Transverse colon (tissue), 4 donors: ENCODE data around the gene PAX1. TPM values are rescaled to one million over a fixed set of nuclear protein-coding genes. Genes with fewer than 3 reads are reported as not detected.

Source experiments
- DNase-seq: peaks from one replicate; pipeline ENCODE4 v3.0.0-alpha.2; 2019
- H3K27ac ChIP-seq, 4 donors: fragments of 200-600 bp; sonication (generic); 2 replicates each; pipeline ENCODE4 v1.5.1; 2016 to 2018; ENCODE audit warnings: inconsistent platforms in 4 of 4
- H3K27me3 ChIP-seq: fragments of 200-600 bp; sonication (generic); 2 replicates; pipeline ENCODE4 v1.5.1; 2017; ENCODE audit warnings: inconsistent platforms
- H3K36me3 ChIP-seq, 4 donors: fragments of 200-600 bp; sonication (generic); 2 replicates each; pipeline ENCODE4 v1.5.1; 2017 to 2019; ENCODE audit warnings: inconsistent platforms in 4 of 4
- H3K4me1 ChIP-seq, 4 donors: fragments of 200-600 bp; sonication (generic); 2 replicates each; pipeline ENCODE4 v1.5.1; 2017 to 2020; ENCODE audit warnings: inconsistent platforms in 4 of 4
- H3K4me3 ChIP-seq, 4 donors: fragments of 200-600 bp; sonication (generic); 1 replicate in 1 of 4; 2 replicates in 3 of 4; pipeline versions ENCODE4 v1.5.1 to v1.6.1; 2017 to 2019; ENCODE audit warnings: inconsistent platforms in 4 of 4
- H3K9me3 ChIP-seq, 2 donors: fragments of 200-600 bp; sonication (generic); 2 replicates each; pipeline ENCODE4 v1.5.1; 2017 to 2019; ENCODE audit warnings: inconsistent platforms in 2 of 2
- CTCF ChIP-seq, 5 experiments: fragments of 200-600 bp in 3 of 5; fragments of 450-650 bp in 2 of 5; sonication (generic) in 3 of 5; IDR thresholded peaks; 1 replicate in 2 of 5; 2 replicates in 3 of 5; pipeline ENCODE4 v1.5.1; 2016 to 2017; ENCODE audit warnings: antibody characterized with exemption in 5 of 5, inconsistent platforms in 3 of 5, mild to moderate bottlenecking in 2 of 5, moderate library complexity in 1 of 5
- EP300 ChIP-seq: sonication (generic); formaldehyde crosslinking; IDR thresholded peaks from one replicate; pipeline ENCODE4 v1.6.1; 2017; ENCODE audit warnings: antibody characterized with exemption, low read depth
- POLR2A ChIP-seq: fragments of 450-650 bp; IDR thresholded peaks from one replicate; pipeline ENCODE4 v1.6.1; 2016; ENCODE audit warnings: antibody characterized with exemption, mild to moderate bottlenecking, moderate library complexity
- POLR2AphosphoS5 ChIP-seq, 3 donors: sonication (generic); formaldehyde crosslinking; IDR thresholded peaks; one replicate each; pipeline ENCODE4 v1.6.1; 2016; ENCODE audit warnings: antibody characterized with exemption in 3 of 3
- WGBS, 2 donors: methylation state at CpG; one replicate each; pipeline ENCODE4 v1.1.5; 2018; ENCODE audit warnings: low coverage in 1 of 2; 5-methylcytosine and 5-hydroxymethylcytosine counted together
- in situ Hi-C, 4 donors: fragments of 200-750 bp; cut with MboI; loops; one replicate each; pipeline versions ENCODE4 v1.15.0 to v1.15.1; 2017; ENCODE audit warnings: low sequenced_read_pairs in 3 of 4, low pct_ligation_motif_present in 1 of 4, low pct_unique_long_range_greater_than_20kb in 1 of 4
- intact Hi-C: fragments of 100-400 bp; cut with DNase I; formaldehyde crosslinking; loops from one replicate; pipeline ENCODE4 v1.15.1; 2023; ENCODE audit warnings: low total_unique reads
- total RNA-seq, 4 donors: library from RNA; depleted of rRNA; stranded (reverse); fragments of >200 nt; gene quantifications; one replicate each; pipeline ENCODE4 v1.1.0, GENCODE V29; 2016

The PAX1 gene
- total RNA-seq, 4 donors from 2014 or later = not detected

GRCh38 chr20:21665687-21666446, 39.6 kb upstream of the PAX1 start:
- Histone ChIP-seq H3K4me1 (no peaks in the 10 kb centered on the region), H3K36me3 (no peaks in the 10 kb centered on the region), H3K27ac (no peak overlapping the region), H3K9me3 (no peaks in the 10 kb centered on the region), H3K4me3 (no peak overlapping the region), H3K27me3 (no peaks in the 10 kb centered on the region)
- no peak for TF ChIP-seq EP300
- no peak for TF ChIP-seq CTCF (IDR thresholded peaks at IDR 0.05)
- in situ Hi-C loops = no loop called here
- WGBS, 2 donors = 64 to 70% methylated on average over 6 to 11 of the region's 11 CpGs
- no peak for DNase-seq
- intact Hi-C loops = no loop called here

GRCh38 chr20:21670126-21670525, 35.3 kb upstream of the PAX1 start:
- Histone ChIP-seq H3K9me3 (no peaks in the 10 kb centered on the region), H3K4me3 (no peak overlapping the region), H3K27ac (no peak overlapping the region), H3K27me3 (no peaks in the 10 kb centered on the region), H3K4me1 (no peaks in the 10 kb centered on the region), H3K36me3 (no peaks in the 10 kb centered on the region)
- WGBS, 2 donors = 80% methylated on average over 12 of the region's 12 CpGs; no CpG with 5 or more reads in 1 of the 2 donors
- TF ChIP-seq CTCF (IDR thresholded peaks at IDR 0.05) (no peak), POLR2A (no peak), EP300 (no peak), POLR2AphosphoS5 (IDR thresholded peaks at IDR 0.05) (no peak)
- in situ Hi-C loops = loop anchor here in 1 of 4 donors (10.0 kb wide), 1 partner anchor 65 kb away; no protein-coding TSS in a partner anchor
- intact Hi-C loops = no loop called here
- DNase-seq = no peak

- in situ Hi-C loops = loop anchor here in 1 of 4 donors (10.0 kb wide), 1 partner anchor 66 kb away; no protein-coding TSS in a partner anchor
- Histone ChIP-seq H3K4me3 (no peak overlapping the region), H3K27me3 (no peaks in the 10 kb centered on the region), H3K9me3 (no peaks in the 10 kb centered on the region), H3K36me3 (no peaks in the 10 kb centered on the region), H3K27ac (no peak overlapping the region), H3K4me1 (no peaks in the 10 kb centered on the region)
- no peak for TF ChIP-seq CTCF (IDR thresholded peaks at IDR 0.05)
- no peak for TF ChIP-seq POLR2A
- TF ChIP-seq POLR2AphosphoS5 (IDR thresholded peaks at IDR 0.05) = no peak
- TF ChIP-seq EP300 = no peak
- no peak for DNase-seq
- WGBS, 2 donors = 81 to 86% methylated on average over 1 of the region's 1 CpG
- intact Hi-C loops = no loop called here
These were observed 34.5 kb upstream of the PAX1 start for GRCh38 chr20:21670981-21671380.

- H3K36me3 ChIP-seq = no peaks in the 10 kb centered on the region
- TF ChIP-seq EP300 (no peak), POLR2AphosphoS5 (IDR thresholded peaks at IDR 0.05) (no peak), CTCF (IDR thresholded peaks at IDR 0.05) (no peak), POLR2A (no peak)
- H3K9me3 ChIP-seq = no peaks in the 10 kb centered on the region
These were observed 28.2 kb upstream of the PAX1 start for GRCh38 chr20:21677261-21677660.

More at GRCh38 chr20:21677261-21677660, 28.2 kb upstream of the PAX1 start:
- in situ Hi-C loops = loop anchor here in 1 of 4 donors (10.0 kb wide), 1 partner anchor 72 kb away; no protein-coding TSS in a partner anchor
- intact Hi-C loops = no loop called here
- no peak for DNase-seq
- Histone ChIP-seq H3K4me1 (no peaks in the 10 kb centered on the region), H3K27me3 (no peaks in the 10 kb centered on the region), H3K4me3 (no peak overlapping the region), H3K27ac (no peak overlapping the region)
- WGBS, 2 donors = 64 to 85% methylated on average over 2 of the region's 2 CpGs
